ENCODE measurements around the gene CTBP2.

DNA sequence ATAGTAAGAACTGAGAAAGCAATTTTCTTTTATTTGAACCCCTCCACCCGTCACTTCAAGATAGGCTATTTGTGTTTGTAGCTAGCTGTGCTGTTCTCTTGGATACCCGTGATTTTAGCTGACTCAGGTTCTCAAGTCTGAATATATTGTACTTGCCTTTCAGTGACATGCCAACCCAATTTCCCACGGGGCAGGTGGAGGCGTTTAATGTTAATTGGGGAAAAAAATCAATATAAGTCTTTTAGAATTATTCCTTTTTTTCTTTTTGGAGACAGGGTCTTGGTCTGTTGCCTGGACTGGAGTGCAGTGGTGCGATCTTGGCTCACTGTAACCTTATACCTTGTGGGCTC lies 182.0 kb downstream of the CTBP2 start:
- TF ChIP-seq, protein P1, sequence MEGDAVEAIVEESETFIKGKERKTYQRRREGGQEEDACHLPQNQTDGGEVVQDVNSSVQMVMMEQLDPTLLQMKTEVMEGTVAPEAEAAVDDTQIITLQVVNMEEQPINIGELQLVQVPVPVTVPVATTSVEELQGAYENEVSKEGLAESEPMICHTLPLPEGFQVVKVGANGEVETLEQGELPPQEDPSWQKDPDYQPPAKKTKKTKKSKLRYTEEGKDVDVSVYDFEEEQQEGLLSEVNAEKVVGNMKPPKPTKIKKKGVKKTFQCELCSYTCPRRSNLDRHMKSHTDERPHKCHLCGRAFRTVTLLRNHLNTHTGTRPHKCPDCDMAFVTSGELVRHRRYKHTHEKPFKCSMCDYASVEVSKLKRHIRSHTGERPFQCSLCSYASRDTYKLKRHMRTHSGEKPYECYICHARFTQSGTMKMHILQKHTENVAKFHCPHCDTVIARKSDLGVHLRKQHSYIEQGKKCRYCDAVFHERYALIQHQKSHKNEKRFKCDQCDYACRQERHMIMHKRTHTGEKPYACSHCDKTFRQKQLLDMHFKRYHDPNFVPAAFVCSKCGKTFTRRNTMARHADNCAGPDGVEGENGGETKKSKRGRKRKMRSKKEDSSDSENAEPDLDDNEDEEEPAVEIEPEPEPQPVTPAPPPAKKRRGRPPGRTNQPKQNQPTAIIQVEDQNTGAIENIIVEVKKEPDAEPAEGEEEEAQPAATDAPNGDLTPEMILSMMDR (IDR thresholded peaks at IDR 0.05), result no peak
- TF ChIP-seq POLR2AphosphoS5 (IDR thresholded peaks at IDR 0.05; ENCODE audit: low read depth, low read length), result no peak

Data from Panc1 (cell line).